ENCODE results near the gene CD109.
"Not testable (repeated sequence)": the region's sequence is repeated elsewhere in the genome, so short reads cannot be mapped to it uniquely, and the experiment has no call there.

Gene CD109

GRCh38 chr6:73791336-73791735 is 95.3 kb downstream of the CD109 start:
- no peak for DNase-seq (ENCODE audit: low read depth)

DNA sequence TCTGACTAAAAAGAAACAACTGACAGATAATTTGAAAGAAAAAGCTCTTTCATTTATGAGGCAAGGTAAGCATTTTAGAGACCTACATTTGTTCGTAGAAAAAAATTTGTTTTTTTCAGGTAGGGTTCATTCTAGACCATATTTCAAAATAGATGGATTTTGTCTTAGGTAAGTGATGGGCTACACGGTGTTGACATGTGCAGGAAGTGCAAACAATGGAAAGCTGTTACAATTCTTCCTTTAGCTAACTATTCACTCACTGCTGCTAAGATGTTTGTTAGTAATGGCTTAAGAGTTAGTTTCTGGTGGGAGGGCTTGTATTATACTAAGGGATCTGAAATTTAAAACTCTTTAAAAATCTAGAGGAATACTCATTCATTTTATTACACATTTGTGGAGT is 96.7 kb downstream of the CD109 start:
- no peak for DNase-seq (ENCODE audit: low read depth)

GRCh38 chr6:73796881-73797280 is 100.9 kb downstream of the CD109 start:
- DNase-seq (ENCODE audit: low read depth): no peak

DNA sequence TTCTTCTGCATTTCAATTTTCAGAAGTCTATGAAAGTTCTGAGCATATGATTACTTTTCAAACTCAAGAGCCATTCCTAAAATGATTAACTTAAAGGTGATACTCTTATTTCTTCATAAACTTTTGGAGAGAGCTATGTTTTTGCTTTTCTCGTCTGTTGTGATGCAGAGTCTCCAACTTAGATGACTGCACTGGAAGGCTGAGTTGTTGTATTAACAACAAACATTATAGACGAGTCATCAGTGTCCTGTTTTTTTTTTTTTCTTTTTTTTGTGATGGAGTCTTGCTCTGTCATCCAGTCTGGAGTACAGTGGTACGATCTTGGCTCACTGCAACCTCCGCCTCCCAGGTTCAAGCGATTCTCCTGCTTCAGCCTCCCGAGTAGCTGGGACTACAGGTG is 101.9 kb downstream of the CD109 start:
- no peak for DNase-seq (ENCODE audit: low read depth)

DNA sequence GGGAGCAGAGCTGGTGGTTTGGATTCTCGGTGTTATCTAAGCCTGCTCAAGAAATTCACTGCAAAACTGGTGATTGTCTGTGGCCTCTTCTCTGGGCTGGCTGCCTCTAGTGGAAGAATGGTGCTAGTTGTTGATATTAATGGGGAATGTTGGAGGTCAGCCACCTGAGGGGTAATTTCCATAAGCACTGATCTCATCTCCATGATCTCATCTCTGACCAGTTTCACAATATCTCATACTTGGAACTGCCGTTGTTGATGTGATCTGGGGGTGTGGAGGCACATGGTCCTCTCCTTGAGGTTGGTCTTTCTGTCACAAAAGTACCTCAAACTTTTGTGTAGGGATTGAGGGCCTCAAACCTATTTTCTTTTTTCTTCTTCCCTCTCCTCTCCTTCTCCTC is 102.6 kb downstream of the CD109 start:
- DNase-seq (ENCODE audit: low read depth): no peak

DNA sequence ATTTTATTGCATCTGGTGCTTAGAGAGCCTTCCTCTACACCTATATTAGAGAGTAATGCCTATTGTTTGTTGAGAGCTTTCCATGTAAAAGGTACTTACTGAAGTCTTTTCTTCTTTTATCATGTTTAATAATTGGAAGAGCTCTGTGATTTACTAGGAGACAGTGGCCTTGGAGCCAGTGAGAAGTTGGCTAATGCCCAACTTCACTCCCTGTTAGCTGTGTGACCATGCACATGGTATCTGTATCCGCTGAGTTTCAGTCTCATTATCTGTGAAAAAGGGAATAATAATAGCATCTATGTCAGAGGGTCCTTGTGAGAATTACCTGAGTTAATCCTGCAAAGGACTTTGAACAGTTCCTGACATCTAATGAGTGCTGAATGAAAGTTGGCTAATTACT is 105.0 kb downstream of the CD109 start:
- no peak for DNase-seq (ENCODE audit: low read depth)

- no peak for DNase-seq (ENCODE audit: low read depth)
These were observed 105.8 kb downstream of the CD109 start for GRCh38 chr6:73801652-73802268.

DNA sequence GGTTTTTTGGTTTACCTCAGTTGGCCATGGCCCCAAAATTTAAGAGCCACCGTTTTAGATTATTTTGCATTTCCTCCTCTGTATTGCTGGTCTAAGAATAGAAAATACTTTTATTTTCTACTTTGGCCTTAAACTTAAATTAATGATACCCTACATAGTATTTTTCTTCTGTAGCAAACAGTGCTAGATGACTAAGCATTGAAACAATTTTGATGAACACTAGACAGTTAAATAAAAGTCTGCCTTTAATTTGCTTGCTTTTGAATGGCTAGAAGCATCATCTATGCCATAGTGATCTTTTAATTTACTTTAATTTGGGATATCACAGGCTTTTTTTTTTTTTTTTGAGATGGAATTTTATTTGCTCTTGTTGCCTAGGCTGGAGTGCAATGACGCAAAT is 106.4 kb downstream of the CD109 start:
- no peak for DNase-seq (ENCODE audit: low read depth)

DNA sequence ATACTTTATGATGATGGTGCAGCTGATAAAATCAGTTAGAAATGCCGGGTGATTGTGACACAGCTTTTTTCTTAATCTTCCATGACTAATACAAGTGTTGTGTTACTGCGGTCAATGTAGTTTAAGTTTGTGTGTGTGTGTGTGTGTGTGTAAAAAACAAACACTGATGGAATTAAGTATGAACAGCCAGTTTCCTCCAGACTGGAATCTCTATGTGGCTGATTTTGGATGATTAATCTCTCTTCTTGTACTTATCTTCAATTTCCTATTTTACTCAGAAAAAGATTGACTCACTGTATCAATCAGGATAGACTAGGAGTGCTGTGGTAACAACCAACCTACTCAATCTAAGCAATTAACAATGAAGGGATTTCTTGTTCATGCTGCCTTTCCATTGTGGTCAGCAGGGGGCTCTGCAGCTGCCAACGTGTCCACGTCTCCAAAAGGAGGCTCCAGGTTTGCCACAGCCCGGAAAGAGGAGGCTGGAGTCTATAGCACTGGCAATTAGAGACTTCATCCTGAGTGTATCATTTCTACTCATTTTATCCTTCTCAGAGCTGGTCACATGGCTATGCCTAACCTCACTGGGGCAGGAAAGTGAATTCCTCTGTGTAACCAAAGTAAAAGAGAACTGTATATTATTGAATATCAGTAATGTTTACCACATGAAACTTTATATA is 107.7 kb downstream of the CD109 start:
- no peak for DNase-seq (ENCODE audit: low read depth)

DNA sequence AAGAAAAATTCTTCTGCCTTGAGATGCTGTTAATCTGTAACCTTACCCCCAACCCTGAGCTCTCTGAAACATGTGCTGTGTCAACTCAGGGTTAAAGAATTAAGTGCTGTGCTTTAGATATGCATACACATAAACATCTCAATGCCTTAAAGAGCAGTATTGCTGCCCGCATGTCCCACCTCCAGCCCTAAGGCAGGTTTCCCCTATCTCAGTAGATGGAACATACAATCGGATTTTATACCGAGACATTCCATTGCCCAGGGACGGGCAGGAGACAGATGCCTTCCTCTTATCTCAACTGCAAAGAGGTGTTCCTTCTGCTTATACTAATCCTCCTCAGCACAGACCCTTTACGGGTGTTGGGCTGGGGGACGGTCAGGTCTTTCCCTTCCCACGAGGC is 109.2 kb downstream of the CD109 start:
- DNase-seq (ENCODE audit: low read depth): not testable (repeated sequence)

- DNase-seq (ENCODE audit: low read depth): not testable (repeated sequence)
These were observed 110.0 kb downstream of the CD109 start for GRCh38 chr6:73805982-73806381.

DNA sequence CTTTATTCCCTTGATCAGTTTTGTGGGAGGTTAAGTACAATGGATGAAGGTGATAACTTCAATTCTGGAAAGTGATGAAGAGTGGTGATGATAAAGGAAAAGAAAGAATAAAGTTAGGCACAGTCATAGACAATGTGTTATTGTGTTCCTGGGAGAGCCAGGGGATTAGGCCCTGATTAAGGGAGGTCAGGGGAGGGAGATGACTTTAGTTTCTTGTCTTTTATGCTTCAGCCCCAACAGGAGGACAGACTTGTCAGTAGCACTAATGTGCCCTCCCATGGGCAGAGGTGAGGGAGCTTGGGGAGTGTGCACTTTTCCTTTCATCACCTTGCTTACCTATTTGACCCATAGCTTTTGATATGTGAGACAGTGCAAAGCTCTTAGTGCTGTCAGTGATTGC is 115.7 kb downstream of the CD109 start:
- DNase-seq (ENCODE audit: low read depth): no peak

- no peak for DNase-seq (ENCODE audit: low read depth)
These were observed 121.2 kb downstream of the CD109 start for GRCh38 chr6:73817253-73817652.

GRCh38 chr6:73823046-73823735 is 127.2 kb downstream of the CD109 start:
- no peak for DNase-seq (ENCODE audit: low read depth)

DNA sequence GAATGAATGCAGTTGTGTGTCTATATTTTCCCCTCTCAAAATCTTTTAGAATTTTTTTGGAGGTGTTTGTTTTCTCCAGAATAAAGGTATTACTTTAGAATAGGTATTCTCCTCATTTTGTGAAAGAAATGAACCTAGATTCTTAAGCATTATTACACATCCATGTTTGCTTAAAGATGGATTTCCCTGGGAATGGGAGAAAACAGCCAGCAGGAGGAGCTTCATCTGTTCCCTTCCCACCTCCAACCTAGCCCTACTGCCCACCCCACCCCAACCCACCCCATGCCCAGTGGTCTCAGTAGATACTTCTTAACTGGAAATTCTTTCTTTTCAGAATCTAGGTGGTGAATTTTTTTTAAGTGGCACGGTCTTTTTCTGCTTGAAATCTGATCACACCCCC is 127.8 kb downstream of the CD109 start:
- DNase-seq (ENCODE audit: low read depth): no peak

GRCh38 chr6:73826571-73826970 is 130.6 kb downstream of the CD109 start:
- no peak for DNase-seq (ENCODE audit: low read depth)

DNA sequence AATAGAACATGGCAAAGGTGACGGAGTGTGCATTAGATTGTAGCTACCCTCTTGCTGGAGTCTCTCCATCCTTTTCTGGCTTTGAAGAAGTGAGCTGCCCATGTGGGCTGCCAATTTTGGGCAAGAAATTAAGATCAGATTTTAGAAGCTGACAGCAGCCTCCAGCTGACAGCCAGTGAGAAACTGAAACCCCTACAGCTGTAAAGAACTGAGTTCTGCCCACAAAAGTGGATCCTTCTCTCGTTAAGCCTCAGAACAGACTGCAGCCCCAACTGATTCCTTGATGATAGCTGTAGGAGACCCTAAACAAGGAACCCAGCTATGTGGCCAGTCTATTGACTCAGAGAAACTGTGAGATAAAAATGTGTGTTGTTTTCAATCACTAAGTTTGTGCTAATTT is 134.1 kb downstream of the CD109 start:
- DNase-seq (ENCODE audit: low read depth): no peak

DNA sequence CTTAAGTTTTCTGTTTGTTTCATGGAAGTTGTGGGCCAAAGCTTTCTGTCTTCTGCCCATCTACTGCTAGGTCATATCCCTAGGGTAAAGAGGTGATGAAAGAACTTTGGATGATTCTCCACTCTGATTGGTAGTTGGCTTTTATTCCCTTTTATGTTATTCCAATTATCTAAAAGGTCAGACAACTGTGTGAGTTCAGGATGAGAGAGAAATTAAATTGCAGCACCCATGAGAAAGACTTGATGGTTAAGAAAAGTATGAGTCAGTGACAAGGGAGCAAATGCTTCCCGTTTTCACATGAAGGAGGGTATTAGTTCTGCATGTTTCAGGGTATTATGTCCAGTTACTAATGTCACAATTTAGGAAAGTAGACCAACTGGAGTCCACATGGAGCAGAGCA is 136.3 kb downstream of the CD109 start:
- DNase-seq (ENCODE audit: low read depth): no peak

DNA sequence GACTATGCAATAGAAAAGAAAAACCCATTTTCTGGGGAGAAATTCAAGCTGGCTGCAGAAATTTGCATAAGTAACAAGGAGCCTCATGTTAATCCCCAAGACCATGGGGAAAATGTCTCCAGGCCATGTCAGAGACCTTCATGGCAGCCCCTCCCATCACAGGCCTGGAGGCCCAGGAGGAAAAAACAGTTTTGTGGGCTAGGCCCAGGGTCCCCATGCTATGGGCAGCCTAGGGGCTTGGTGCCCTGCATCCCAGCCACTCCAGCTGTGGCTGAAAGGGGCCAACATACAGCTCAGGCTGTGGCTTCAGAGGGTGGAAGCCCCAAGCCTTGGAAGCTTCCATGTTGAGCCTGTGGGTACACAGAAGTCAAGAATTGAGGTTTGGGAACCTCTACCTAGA is 148.7 kb downstream of the CD109 start:
- DNase-seq (ENCODE audit: low read depth): not testable (repeated sequence)

DNA sequence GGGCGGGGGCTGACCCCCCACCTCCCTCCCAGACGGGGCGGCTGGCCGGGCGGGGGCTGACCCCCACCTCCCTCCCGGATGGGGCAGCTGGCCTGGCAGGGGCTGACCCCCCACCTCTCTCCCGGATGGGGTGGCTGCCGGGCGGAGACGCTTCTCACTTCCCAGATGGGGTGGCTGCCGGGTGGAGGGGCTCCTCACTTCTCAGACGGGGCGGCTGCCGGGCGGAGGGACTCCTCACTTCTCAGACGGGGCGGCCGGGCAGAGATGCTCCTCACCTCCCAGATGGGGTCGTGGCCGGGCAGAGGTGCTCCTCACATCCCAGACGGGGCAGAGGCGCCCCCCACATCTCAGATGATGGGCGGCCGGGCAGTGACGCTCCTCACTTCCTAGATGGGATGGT is 155.0 kb downstream of the CD109 start:
- DNase-seq (ENCODE audit: low read depth): not testable (repeated sequence)

GRCh38 chr6:73854998-73855718 is 159.2 kb downstream of the CD109 start:
- no peak for DNase-seq (ENCODE audit: low read depth)

GRCh38 chr6:73857341-73857890 is 161.4 kb downstream of the CD109 start:
- DNase-seq (ENCODE audit: low read depth): no peak

DNA sequence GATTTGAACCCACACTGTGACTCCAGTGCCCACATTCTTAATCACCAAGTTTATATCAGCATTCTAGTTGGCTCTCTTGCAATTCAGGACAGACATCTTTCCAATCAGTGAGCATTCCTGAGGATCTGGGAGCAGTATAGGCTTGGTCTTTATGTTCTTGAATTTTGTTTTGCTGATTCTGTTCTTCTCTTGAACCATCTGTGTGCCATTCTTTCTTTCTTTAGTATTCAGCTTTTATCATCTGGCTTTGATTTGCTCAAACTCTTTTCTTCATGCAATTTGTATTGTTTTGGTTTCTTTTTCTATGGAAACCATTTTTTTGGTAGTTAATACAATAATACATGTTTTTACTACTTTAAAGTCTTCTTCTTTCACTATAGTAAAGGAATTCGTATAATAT is 162.4 kb downstream of the CD109 start:
- no peak for DNase-seq (ENCODE audit: low read depth)
